Trophoblast cell (in vitro differentiated cells and primary cell): ENCODE data around the gene SPPL3.

Experiments used
- DNase-seq, 2 donors: peaks; one replicate each; pipeline ENCODE4 v3.0.0-alpha.2; 2016
- H2AFZ ChIP-seq: 2 replicates; pipeline ENCODE4 v1.6.1; 2013; ENCODE audit warnings: low read length, moderate library complexity, mild to moderate bottlenecking; ENCODE audit not compliant: insufficient read depth, poor library complexity
- H2AK5ac ChIP-seq: 2 replicates; pipeline ENCODE4 v1.6.1; 2013; ENCODE audit warnings: mild to moderate bottlenecking, low read length
- H2BK120ac ChIP-seq: 2 replicates; pipeline ENCODE4 v1.6.1; 2013; ENCODE audit warnings: low read length, mild to moderate bottlenecking, moderate library complexity; ENCODE audit not compliant: insufficient read depth, poor library complexity
- H2BK12ac ChIP-seq: 2 replicates; pipeline ENCODE4 v1.6.1; 2013; ENCODE audit warnings: mild to moderate bottlenecking, low read length, moderate library complexity
- H2BK5ac ChIP-seq: 2 replicates; pipeline ENCODE4 v1.6.1; 2013; ENCODE audit warnings: low read length, low read depth, moderate library complexity, mild to moderate bottlenecking; ENCODE audit not compliant: poor library complexity
- H3K14ac ChIP-seq: 2 replicates; pipeline ENCODE4 v1.6.1; 2013; ENCODE audit warnings: mild to moderate bottlenecking, low read length
- H3K18ac ChIP-seq: 2 replicates; pipeline ENCODE4 v1.6.1; 2013; ENCODE audit warnings: mild to moderate bottlenecking, low read length
- H3K23ac ChIP-seq: 2 replicates; pipeline ENCODE4 v1.6.1; 2013; ENCODE audit warnings: low read length
- H3K27ac ChIP-seq: 2 replicates; pipeline ENCODE4 v1.5.1; 2013; ENCODE audit warnings: low read depth, mild to moderate bottlenecking, inconsistent platforms, low read length, moderate library complexity
- H3K27me3 ChIP-seq: 2 replicates; pipeline ENCODE4 v1.6.1; 2013; ENCODE audit warnings: inconsistent platforms, mild to moderate bottlenecking, low read length, moderate library complexity; ENCODE audit not compliant: insufficient read depth
- H3K36me3 ChIP-seq, 2 experiments: 1 replicate in 1 of 2; 2 replicates in 1 of 2; pipeline ENCODE4 v1.6.1; 2013; ENCODE audit warnings: low read length in 2 of 2, mild to moderate bottlenecking in 2 of 2, moderate library complexity in 1 of 2; ENCODE audit not compliant: insufficient read depth in 2 of 2, control insufficient read depth in 1 of 2
- H3K4ac ChIP-seq: 2 replicates; pipeline ENCODE4 v1.6.1; 2013; ENCODE audit warnings: low read depth, mild to moderate bottlenecking, low read length, moderate library complexity
- H3K4me1 ChIP-seq, 2 experiments: 1 replicate in 1 of 2; 2 replicates in 1 of 2; pipeline ENCODE4 v1.6.1; 2013; ENCODE audit warnings: low read length in 2 of 2, mild to moderate bottlenecking in 2 of 2, moderate library complexity in 1 of 2; ENCODE audit not compliant: insufficient read depth in 2 of 2, control insufficient read depth in 1 of 2
- H3K4me2 ChIP-seq: 2 replicates; pipeline ENCODE4 v1.6.1; 2013; ENCODE audit warnings: inconsistent platforms, mild to moderate bottlenecking, low read length, moderate library complexity
- H3K4me3 ChIP-seq: 2 replicates; pipeline ENCODE4 v1.5.1; 2013; ENCODE audit warnings: mild to moderate bottlenecking, low read depth, low read length, inconsistent platforms
- H3K79me1 ChIP-seq: one replicate; pipeline ENCODE4 v1.6.1; 2013; ENCODE audit warnings: low read length
- H3K79me2 ChIP-seq: 2 replicates; pipeline ENCODE4 v1.6.1; 2013; ENCODE audit warnings: low read length, mild to moderate bottlenecking; ENCODE audit not compliant: control insufficient read depth, insufficient read depth, poor library complexity
- H3K9ac ChIP-seq: 2 replicates; pipeline ENCODE4 v1.6.1; 2013; ENCODE audit warnings: mild to moderate bottlenecking, low read length
- H3K9me3 ChIP-seq: 2 replicates; pipeline ENCODE4 v1.6.1; 2013; ENCODE audit warnings: low read depth, mild to moderate bottlenecking, control low read depth, inconsistent platforms, low read length; ENCODE audit not compliant: insufficient read depth
- H4K12ac ChIP-seq: 2 replicates; pipeline ENCODE4 v1.6.1; 2013; ENCODE audit warnings: low read depth, mild to moderate bottlenecking, low read length, moderate library complexity
- H4K8ac ChIP-seq: 2 replicates; pipeline ENCODE4 v1.6.1; 2013; ENCODE audit warnings: low read depth, mild to moderate bottlenecking, low read length, moderate library complexity
- H4K91ac ChIP-seq: one replicate; pipeline ENCODE4 v1.6.1; 2013; ENCODE audit warnings: low read depth, mild to moderate bottlenecking, low read length, moderate library complexity
- WGBS: extraction: QIAGEN DNeasy Blood & Tissue Kit; methylation state at CpG from one replicate; pipeline ENCODE4 v1.1.7; 2013; ENCODE audit warnings: missing lambda C conversion rate; ENCODE audit not compliant: insufficient read length, insufficient coverage; ENCODE audit errors: extremely low coverage; 5-methylcytosine and 5-hydroxymethylcytosine counted together

SPPL3 gene

DNA sequence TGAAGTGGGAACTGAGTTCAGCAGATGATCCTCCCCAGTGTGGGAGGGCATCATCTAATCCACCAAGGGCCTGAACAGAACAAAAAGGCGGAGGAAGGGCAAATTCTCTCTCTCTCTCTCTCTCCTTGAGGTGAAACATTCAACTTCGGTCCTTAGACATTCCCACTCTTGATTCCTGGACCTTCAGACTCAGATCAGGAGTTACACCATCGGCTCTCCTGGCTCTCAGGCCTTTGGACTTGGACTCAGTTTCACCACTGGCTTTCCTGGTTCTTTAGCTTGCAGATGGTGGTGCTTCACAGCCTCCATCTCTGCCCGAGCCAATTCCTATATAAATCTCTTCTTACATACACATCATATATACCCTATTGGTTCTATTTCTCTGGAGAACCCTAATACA is 73.2 kb downstream of the SPPL3 start:
- Histone ChIP-seq H3K9me3 (no peaks in the 10 kb centered on the region), H2AK5ac (no peak overlapping the region), H4K12ac (no peak overlapping the region), H3K4me2 (no peak overlapping the region), H3K4me1 (peaks cover 0 to 4% of the 10 kb centered on the region in 2 experiments), H4K91ac (no peak overlapping the region), H3K4me3 (no peak overlapping the region), H4K8ac (no peak overlapping the region), H3K79me1 (no peaks in the 10 kb centered on the region), H2BK12ac (no peak overlapping the region), H3K4ac (no peak overlapping the region), H3K36me3 (no peaks in the 10 kb centered on the region), H3K27ac (no peak overlapping the region), H3K14ac (no peak overlapping the region), H3K18ac (no peak overlapping the region), H2AFZ (no peak overlapping the region), H2BK120ac (no peak overlapping the region), H3K9ac (no peak overlapping the region), H3K27me3 (no peaks in the 10 kb centered on the region), H3K79me2 (peaks cover 4% of the 10 kb centered on the region), H3K23ac (no peak overlapping the region), H2BK5ac (no peak overlapping the region)
- no CpG with 5 or more reads among the region's 4 CpGs for WGBS
- DNase-seq = no peak

DNA sequence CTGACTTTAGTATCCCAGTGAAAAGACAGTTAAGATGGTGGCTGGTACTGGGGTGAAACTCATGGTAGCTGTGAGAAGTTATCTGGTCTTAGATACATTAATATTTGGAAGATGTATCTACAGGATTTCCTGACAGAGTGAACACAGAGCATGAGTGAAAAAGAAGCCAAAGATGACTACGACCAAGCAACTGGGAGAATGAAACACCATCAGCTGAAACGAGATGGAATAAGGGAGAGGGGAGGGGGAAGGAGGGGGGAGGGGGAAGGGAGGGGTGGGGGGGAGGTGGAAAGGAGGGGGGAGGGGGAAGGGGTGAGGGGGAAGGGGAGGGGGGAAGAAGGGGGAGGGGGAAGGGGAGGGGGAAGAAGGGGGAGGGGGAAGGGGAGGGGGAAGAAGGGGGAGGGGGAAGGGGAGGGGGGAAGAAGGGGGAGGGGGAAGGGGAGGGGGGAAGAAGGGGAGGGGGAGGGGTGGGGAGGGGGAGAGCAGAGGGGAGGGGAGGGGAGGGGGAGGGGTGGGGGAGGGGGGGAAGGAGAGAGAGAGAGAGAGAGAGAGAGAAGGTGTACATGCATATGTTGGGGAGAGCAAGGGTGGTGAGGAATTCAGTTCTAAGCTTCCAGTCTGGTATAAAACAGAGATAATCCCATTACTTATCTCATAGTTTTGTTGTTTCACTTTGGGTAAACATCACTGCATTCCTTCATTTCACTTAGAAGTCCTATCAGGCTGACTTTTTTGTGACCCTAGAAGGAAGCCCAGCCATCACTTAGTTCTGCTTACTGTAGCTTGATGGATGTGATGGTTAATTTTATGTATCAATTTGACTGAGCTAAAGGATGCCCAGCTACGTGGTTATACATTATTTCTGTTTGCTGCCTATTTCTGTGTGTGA is 73.9 kb downstream of the SPPL3 start:
- Histone ChIP-seq H4K91ac (no peak overlapping the region), H3K18ac (no peak overlapping the region), H3K27ac (no peak overlapping the region), H3K79me1 (no peaks in the 10 kb centered on the region), H4K12ac (no peak overlapping the region), H4K8ac (no peak overlapping the region), H3K14ac (no peak overlapping the region), H3K9me3 (no peaks in the 10 kb centered on the region), H2AK5ac (no peak overlapping the region), H3K79me2 (peaks cover 4% of the 10 kb centered on the region), H2BK5ac (no peak overlapping the region), H2AFZ (no peak overlapping the region), H3K4me3 (no peak overlapping the region), H3K4me2 (no peak overlapping the region), H2BK12ac (no peak overlapping the region), H3K27me3 (no peaks in the 10 kb centered on the region), H2BK120ac (no peak overlapping the region), H3K4ac (no peak overlapping the region), H3K4me1 (peaks cover 0 to 4% of the 10 kb centered on the region in 2 experiments), H3K9ac (no peak overlapping the region), H3K36me3 (no peaks in the 10 kb centered on the region), H3K23ac (no peak overlapping the region)
- no peak for DNase-seq
- WGBS = no CpG with 5 or more reads among the region's 3 CpGs

DNA sequence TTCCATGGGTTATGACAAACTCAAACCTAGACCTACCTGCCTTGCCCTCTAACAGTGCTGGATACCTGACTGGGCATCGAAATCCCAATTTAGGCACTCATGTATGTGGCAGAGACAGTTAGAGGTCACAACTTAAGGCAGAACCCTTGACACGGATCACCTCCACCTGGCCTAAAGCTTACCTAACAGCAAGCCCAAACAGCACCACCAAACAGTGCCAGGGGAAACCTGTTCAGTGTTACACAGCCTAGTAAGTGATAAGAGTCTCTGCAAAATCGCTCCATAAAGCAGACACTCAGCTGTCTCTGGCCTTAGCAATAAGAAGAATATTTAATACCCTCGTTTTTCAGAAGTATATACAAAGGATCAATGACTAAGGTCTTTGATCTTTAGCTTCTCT is 77.8 kb downstream of the SPPL3 start:
- H3K4ac ChIP-seq = peak overlapping the region; percentile 10
- H2AFZ ChIP-seq = no peak overlapping the region
- no peak overlapping the region for H3K27ac ChIP-seq
- H3K18ac ChIP-seq = no peak overlapping the region
- H3K27me3 ChIP-seq = no peaks in the 10 kb centered on the region
- H2BK12ac ChIP-seq = no peak overlapping the region
- H4K12ac ChIP-seq = no peak overlapping the region
- no peak overlapping the region for H2BK5ac ChIP-seq
- no peak overlapping the region for H4K91ac ChIP-seq
- no peak overlapping the region for H4K8ac ChIP-seq
- H3K36me3 ChIP-seq = no peaks in the 10 kb centered on the region
- H3K9ac ChIP-seq = no peak overlapping the region
- peaks cover 4% of the 10 kb centered on the region for H3K79me2 ChIP-seq
- WGBS = no CpG with 5 or more reads among the region's 4 CpGs
- H3K23ac ChIP-seq = no peak overlapping the region
- DNase-seq = no peak
- no peak overlapping the region for H3K4me3 ChIP-seq
- H3K14ac ChIP-seq = no peak overlapping the region
- peaks cover 0 to 11% of the 10 kb centered on the region in 2 experiments for H3K4me1 ChIP-seq
- no peaks in the 10 kb centered on the region for H3K79me1 ChIP-seq
- no peak overlapping the region for H2AK5ac ChIP-seq
- no peak overlapping the region for H2BK120ac ChIP-seq
- H3K4me2 ChIP-seq = no peak overlapping the region
- H3K9me3 ChIP-seq = no peaks in the 10 kb centered on the region

DNA sequence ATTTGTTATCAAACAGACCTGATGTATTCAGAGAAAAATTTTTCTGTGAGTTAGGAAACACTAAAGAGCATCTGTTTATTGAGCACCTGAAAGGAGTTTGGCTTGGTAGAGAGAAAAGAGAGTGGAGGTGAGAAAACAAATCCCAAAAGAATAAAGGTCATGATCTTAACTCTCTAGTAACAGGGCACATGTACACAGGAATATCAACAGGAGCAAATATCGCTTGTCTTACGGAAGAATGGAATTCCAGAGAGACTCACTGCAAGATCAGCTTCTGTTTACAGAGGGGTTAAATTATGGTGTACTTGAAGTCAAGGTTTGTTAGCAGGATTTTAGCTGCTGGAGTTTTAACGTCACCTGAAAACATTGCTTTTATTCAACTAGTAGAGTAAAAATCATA is 78.8 kb downstream of the SPPL3 start:
- H3K36me3 ChIP-seq = no peaks in the 10 kb centered on the region
- no CpG with 5 or more reads among the region's 3 CpGs for WGBS
- H3K4me1 ChIP-seq = peaks cover 0 to 11% of the 10 kb centered on the region in 2 experiments
- H3K4ac ChIP-seq = no peak overlapping the region
- H3K23ac ChIP-seq = no peak overlapping the region
- no peaks in the 10 kb centered on the region for H3K9me3 ChIP-seq
- H3K27ac ChIP-seq = no peak overlapping the region
- no peak overlapping the region for H2AK5ac ChIP-seq
- H4K91ac ChIP-seq = no peak overlapping the region
- no peak overlapping the region for H2BK12ac ChIP-seq
- DNase-seq = no peak
- no peak overlapping the region for H2AFZ ChIP-seq
- no peak overlapping the region for H3K14ac ChIP-seq
- no peak overlapping the region for H2BK120ac ChIP-seq
- H4K8ac ChIP-seq = no peak overlapping the region
- no peak overlapping the region for H3K4me2 ChIP-seq
- H3K4me3 ChIP-seq = no peak overlapping the region
- no peak overlapping the region for H4K12ac ChIP-seq
- no peak overlapping the region for H3K18ac ChIP-seq
- H2BK5ac ChIP-seq = no peak overlapping the region
- no peaks in the 10 kb centered on the region for H3K27me3 ChIP-seq
- H3K79me2 ChIP-seq = peaks cover 4% of the 10 kb centered on the region
- H3K79me1 ChIP-seq = no peaks in the 10 kb centered on the region
- H3K9ac ChIP-seq = no peak overlapping the region
